GM12873 (cell line): ENCODE results near the gene TACSTD2.

Source experiments
- CTCF ChIP-seq: IDR thresholded peaks from 2 replicates; pipeline ENCODE4 v1.5.1; 2012; ENCODE audit warnings: low read depth, mild to moderate bottlenecking, moderate library complexity, low read length, control low read depth; ENCODE audit not compliant: insufficient read depth; ENCODE audit errors: missing control alignments

TACSTD2 gene

DNA sequence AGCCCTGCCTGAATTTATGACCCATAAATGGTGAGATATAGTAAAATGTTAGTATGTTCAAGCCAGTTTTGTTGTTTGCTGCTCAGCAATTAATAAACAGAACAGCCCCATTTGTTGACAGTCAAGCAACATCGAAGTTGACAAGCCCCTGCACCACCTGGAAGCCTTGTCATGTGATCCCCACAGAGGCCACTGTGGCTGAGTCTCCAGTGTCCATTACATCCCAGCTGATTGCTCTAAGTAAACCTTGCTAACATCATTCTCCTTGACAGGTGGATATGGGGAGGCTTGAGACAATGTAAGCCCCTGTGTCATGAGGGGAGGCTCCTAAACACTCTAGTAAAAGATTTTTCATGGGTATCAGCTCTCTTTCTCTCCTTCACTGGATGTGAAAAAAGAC is 17.5 kb upstream of the TACSTD2 start:
- TF ChIP-seq CTCF = no peak

GRCh38 chr1:58592522-58593134 is 15.6 kb upstream of the TACSTD2 start:
- TF ChIP-seq CTCF = no peak

DNA sequence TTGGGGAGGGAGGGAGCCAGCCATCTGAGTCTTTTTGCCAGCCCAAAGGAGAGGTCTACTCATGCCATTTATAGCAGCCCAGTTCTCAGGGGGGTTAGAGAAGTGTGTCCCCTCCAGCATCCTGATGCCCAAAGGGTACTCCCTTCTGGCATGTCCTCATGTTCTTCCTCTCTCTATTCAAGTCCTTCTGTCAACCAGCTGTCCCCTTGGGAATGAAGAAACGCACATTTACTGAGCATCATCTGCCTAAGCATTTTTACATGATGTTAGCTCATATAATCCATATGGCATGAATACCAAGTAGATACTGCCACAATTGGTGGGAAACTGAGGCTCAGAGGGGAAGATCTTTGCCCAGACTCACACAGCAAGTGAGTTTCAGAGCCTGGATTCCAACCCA is 14.8 kb upstream of the TACSTD2 start:
- TF ChIP-seq CTCF = no peak

- TF ChIP-seq CTCF = no peak
Measured at GRCh38 chr1:58590019-58590418, 13.0 kb upstream of the TACSTD2 start.

- TF ChIP-seq CTCF = no peak
Measured at GRCh38 chr1:58588396-58588795, 11.3 kb upstream of the TACSTD2 start.

- TF ChIP-seq CTCF = no peak
Measured at GRCh38 chr1:58587667-58588066, 10.6 kb upstream of the TACSTD2 start.

GRCh38 chr1:58586271-58586670 is 9.2 kb upstream of the TACSTD2 start:
- no peak for TF ChIP-seq CTCF
